OCI-LY1 (cell line): Measurements from ENCODE around the gene FOXC1.

Source experiments
- EZH2 ChIP-seq: fragments of 200-600 bp; sonication (generic), shearing (Covaris generic); IDR thresholded peaks from 2 replicates; pipeline ENCODE4 v1.8.0; 2017; ENCODE audit warnings: borderline replicate concordance, mixed run types, mild to moderate bottlenecking, antibody characterized with exemption, low read length, moderate library complexity, mixed read lengths
- TF ChIP-seq, protein P1 (sequence below): fragments of 200-600 bp; sonication (generic), shearing (Covaris generic); IDR thresholded peaks from 2 replicates; pipeline ENCODE4 v1.5.1; 2017; ENCODE audit warnings: mild to moderate bottlenecking, antibody characterized with exemption, low read length, moderate library complexity, mixed read lengths

DNA sequence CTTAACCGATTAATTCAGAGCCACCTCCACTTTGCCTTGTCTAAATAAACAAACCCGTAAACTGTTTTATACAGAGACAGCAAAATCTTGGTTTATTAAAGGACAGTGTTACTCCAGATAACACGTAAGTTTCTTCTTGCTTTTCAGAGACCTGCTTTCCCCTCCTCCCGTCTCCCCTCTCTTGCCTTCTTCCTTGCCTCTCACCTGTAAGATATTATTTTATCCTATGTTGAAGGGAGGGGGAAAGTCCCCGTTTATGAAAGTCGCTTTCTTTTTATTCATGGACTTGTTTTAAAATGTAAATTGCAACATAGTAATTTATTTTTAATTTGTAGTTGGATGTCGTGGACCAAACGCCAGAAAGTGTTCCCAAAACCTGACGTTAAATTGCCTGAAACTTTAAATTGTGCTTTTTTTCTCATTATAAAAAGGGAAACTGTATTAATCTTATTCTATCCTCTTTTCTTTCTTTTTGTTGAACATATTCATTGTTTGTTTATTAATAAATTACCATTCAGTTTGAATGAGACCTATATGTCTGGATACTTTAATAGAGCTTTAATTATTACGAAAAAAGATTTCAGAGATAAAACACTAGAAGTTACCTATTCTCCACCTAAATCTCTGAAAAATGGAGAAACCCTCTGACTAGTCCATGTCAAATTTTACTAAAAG is 2.7 kb downstream of the FOXC1 start:
- TF ChIP-seq, protein P1, sequence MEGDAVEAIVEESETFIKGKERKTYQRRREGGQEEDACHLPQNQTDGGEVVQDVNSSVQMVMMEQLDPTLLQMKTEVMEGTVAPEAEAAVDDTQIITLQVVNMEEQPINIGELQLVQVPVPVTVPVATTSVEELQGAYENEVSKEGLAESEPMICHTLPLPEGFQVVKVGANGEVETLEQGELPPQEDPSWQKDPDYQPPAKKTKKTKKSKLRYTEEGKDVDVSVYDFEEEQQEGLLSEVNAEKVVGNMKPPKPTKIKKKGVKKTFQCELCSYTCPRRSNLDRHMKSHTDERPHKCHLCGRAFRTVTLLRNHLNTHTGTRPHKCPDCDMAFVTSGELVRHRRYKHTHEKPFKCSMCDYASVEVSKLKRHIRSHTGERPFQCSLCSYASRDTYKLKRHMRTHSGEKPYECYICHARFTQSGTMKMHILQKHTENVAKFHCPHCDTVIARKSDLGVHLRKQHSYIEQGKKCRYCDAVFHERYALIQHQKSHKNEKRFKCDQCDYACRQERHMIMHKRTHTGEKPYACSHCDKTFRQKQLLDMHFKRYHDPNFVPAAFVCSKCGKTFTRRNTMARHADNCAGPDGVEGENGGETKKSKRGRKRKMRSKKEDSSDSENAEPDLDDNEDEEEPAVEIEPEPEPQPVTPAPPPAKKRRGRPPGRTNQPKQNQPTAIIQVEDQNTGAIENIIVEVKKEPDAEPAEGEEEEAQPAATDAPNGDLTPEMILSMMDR, result no peak
- TF ChIP-seq EZH2, result no peak
